ENCODE results near the gene RCOR1. TPM values are rescaled to one million over a fixed set of nuclear protein-coding genes. Genes with fewer than 3 reads are reported as not detected.

The RCOR1 gene
- total and polyA plus RNA-seq, 2 of the 4 experiments (the other 2 are of a cell fraction): 9.0 to 11.2 TPM

- Histone ChIP-seq H3K79me1 (ENCODE audit: low read depth in 1 of 2, low read length in 2 of 2) (no peaks in the 10 kb centered on the region), H4K5ac (ENCODE audit: low read depth, low read length) (no peak overlapping the region), H3K9ac (ENCODE audit: low read depth, low read length) (no peak overlapping the region), H3K56ac (ENCODE audit: extremely low read depth, insufficient read depth, low read length) (no peak overlapping the region), H3K36me3 (ENCODE audit: control insufficient read depth, insufficient read depth, low read length) (no peaks in the 10 kb centered on the region), H2AFZ (replicated peaks; ENCODE audit: low read length, poor library complexity) (no peak overlapping the region), H3K9me3 (ENCODE audit: control insufficient read depth, insufficient read depth, low read length) (0 out of 2 replicates have a peak, but pooled peaks cover 3% of the 10 kb centered on the region), H4K8ac (ENCODE audit: low read depth in 2 of 2, low read length in 2 of 2) (no peak overlapping the region), H3K4me1 (ENCODE audit: control insufficient read depth, insufficient read depth, low read length) (no peaks in the 10 kb centered on the region), H3K27me3 (ENCODE audit: control insufficient read depth, insufficient read depth, low read length) (no peaks in the 10 kb centered on the region; the same call in 1 of the 2 replicates), H2BK20ac (ENCODE audit: low read depth, low read length) (no peak overlapping the region), H3K18ac (ENCODE audit: low read depth, low read length) (no peak overlapping the region), H4K20me1 (ENCODE audit: insufficient read depth, low read length) (no peaks in the 10 kb centered on the region), H3K4me3 (ENCODE audit: insufficient read depth, low read depth, low read length) (no peak overlapping the region), H3K4me2 (ENCODE audit: low read depth, low read length) (no peak overlapping the region), H2BK15ac (ENCODE audit: low read depth, low read length) (no peak overlapping the region), H2BK120ac (ENCODE audit: low read depth, low read length) (no peak overlapping the region), H2AK9ac (replicated peaks; ENCODE audit: low read depth, low read length, poor library complexity) (no peak overlapping the region), H3K23ac (ENCODE audit: low read depth, low read length) (no peak overlapping the region), H4K91ac (ENCODE audit: insufficient read depth, low read depth, low read length) (no peak overlapping the region), H3K14ac (replicated peaks; ENCODE audit: low read depth, low read length) (no peak overlapping the region), H3K27ac (ENCODE audit: insufficient read depth, low read length) (no peak overlapping the region), H2AK5ac (ENCODE audit: low read depth, low read length) (no peak overlapping the region), H3K9me1 (ENCODE audit: insufficient read depth, low read length) (no peaks in the 10 kb centered on the region), H3K4ac (ENCODE audit: low read depth, low read length) (no peak overlapping the region), H2BK5ac (ENCODE audit: low read depth, low read length, poor library complexity, severe bottlenecking) (no peak overlapping the region)
- in situ Hi-C loops (cut with MboI; ENCODE audit: low sequenced_read_pairs) (no loop called here), intact Hi-C loops (cut with micrococcal nuclease) (no loop called here), dilution Hi-C loops (cut with HindIII; ENCODE audit: low sequenced_read_pairs, unreplicated experiment) (no loop called here)
- POLR2A ChIA-PET (ENCODE audit: unreplicated experiment): no interaction called here
- ATAC-seq (ENCODE audit: low read depth) (no peak), DNase-seq (no peak)
- 58% methylated on average over 2 of the region's 7 CpGs; no CpG with 5 or more reads in 1 of the 2 experiments for WGBS, 2 experiments (ENCODE audit: extremely low coverage in 2 of 2, insufficient read length in 1 of 2)
- CTCF ChIA-PET: no interaction called here
- TF ChIP-seq CTCF (conservative IDR thresholded peaks at IDR 0.05; ENCODE audit: low read depth, low read length) (no peak), CHD1 (IDR thresholded peaks at IDR 0.05; ENCODE audit: low read depth, low read length) (no peak), BHLHE40 (IDR thresholded peaks at IDR 0.05; ENCODE audit: low read depth, low read length) (no peak), NFE2L2 (IDR thresholded peaks at IDR 0.05; ENCODE audit: low read depth, low read length) (no peak), SMC3 (IDR thresholded peaks at IDR 0.05; ENCODE audit: low read depth, low read length) (no peak), MAFK (IDR thresholded peaks at IDR 0.05; ENCODE audit: low read depth, low read length) (no peak), MXI1 (IDR thresholded peaks at IDR 0.05; ENCODE audit: borderline replicate concordance, low read depth, low read length) (no peak), POLR2A (IDR thresholded peaks at IDR 0.05; ENCODE audit: low read depth, low read length) (no peak), MAZ (IDR thresholded peaks at IDR 0.05; ENCODE audit: borderline replicate concordance, low read depth, low read length) (no peak), RCOR1 (IDR thresholded peaks at IDR 0.05; ENCODE audit: insufficient replicate concordance, low read length) (no peak), FOS (IDR thresholded peaks at IDR 0.05; ENCODE audit: low read depth, low read length) (no peak), CEBPB (IDR thresholded peaks at IDR 0.05; ENCODE audit: low read depth, low read length) (no peak), RFX5 (IDR thresholded peaks at IDR 0.05; ENCODE audit: low read depth, low read length) (no peak), RAD21 (IDR thresholded peaks at IDR 0.05; ENCODE audit: low read length) (no peak), USF2 (IDR thresholded peaks at IDR 0.05; ENCODE audit: low read depth, low read length) (no peak), ELK1 (IDR thresholded peaks at IDR 0.05; ENCODE audit: borderline replicate concordance, low read depth, low read length) (no peak)
- BruUV-seq (replicated peaks): no TSS peak
Observed at GRCh38 chr14:102568115-102568614, 24.3 kb upstream of the RCOR1 start.
